MM.1S (cell line): ENCODE measurements around the gene ACTC1.

Source experiments
- DNase-seq: peaks from one replicate; pipeline ENCODE4 v3.0.0-alpha.2; 2015
- H2AFZ ChIP-seq: fragments of 300-600 bp; sonication (generic); 2 replicates; pipeline ENCODE4 v1.6.0; 2016; ENCODE audit warnings: antibody characterized with exemption, low read length
- H3F3A ChIP-seq: fragments of 300-600 bp; sonication (generic); 2 replicates; pipeline ENCODE4 v1.6.1; 2016; ENCODE audit warnings: mild to moderate bottlenecking, antibody characterized with exemption, low read length, moderate library complexity, mixed read lengths; ENCODE audit not compliant: insufficient read depth
- H3K27ac ChIP-seq: fragments of 300-600 bp; sonication (generic); 2 replicates; pipeline ENCODE4 v1.5.1; 2016; ENCODE audit warnings: mild to moderate bottlenecking, low read length
- H3K27me3 ChIP-seq: fragments of 300-600 bp; sonication (generic); replicated peaks from 2 replicates; pipeline ENCODE4 v1.6.0; 2016; ENCODE audit warnings: low read length; ENCODE audit not compliant: insufficient read depth
- H3K36me3 ChIP-seq: fragments of 300-600 bp; sonication (generic); replicated peaks from 2 replicates; pipeline ENCODE4 v1.6.1; 2016; ENCODE audit warnings: mild to moderate bottlenecking, low read length, mixed read lengths; ENCODE audit not compliant: insufficient read depth
- H3K4me1 ChIP-seq: fragments of 300-600 bp; sonication (generic); 2 replicates; pipeline ENCODE4 v1.6.1; 2016; ENCODE audit warnings: low read length, mixed read lengths
- H3K4me2 ChIP-seq: fragments of 300-600 bp; sonication (generic); 2 replicates; pipeline ENCODE4 v1.6.0; 2016; ENCODE audit warnings: low read depth, low read length
- H3K4me3 ChIP-seq: fragments of 300-600 bp; sonication (generic); 2 replicates; pipeline ENCODE4 v1.5.1; 2016; ENCODE audit warnings: low read length, mixed read lengths
- H3K79me2 ChIP-seq: fragments of 300-600 bp; sonication (generic); 2 replicates; pipeline ENCODE4 v1.6.1; 2016; ENCODE audit warnings: mixed run types, low read length, mixed read lengths
- H3K9ac ChIP-seq: fragments of 300-600 bp; sonication (generic); 2 replicates; pipeline ENCODE4 v1.6.1; 2016; ENCODE audit warnings: low read length, mixed read lengths
- H3K9me2 ChIP-seq: fragments of 300-600 bp; sonication (generic); replicated peaks from 2 replicates; pipeline ENCODE4 v1.6.1; 2016; ENCODE audit warnings: mild to moderate bottlenecking, low read length, mixed read lengths; ENCODE audit not compliant: insufficient read depth
- H3K9me3 ChIP-seq: fragments of 300-600 bp; sonication (generic); replicated peaks from 2 replicates; pipeline ENCODE4 v1.6.1; 2016; ENCODE audit warnings: mild to moderate bottlenecking, low read length, mixed read lengths; ENCODE audit not compliant: insufficient read depth
- H4K20me1 ChIP-seq: fragments of 300-600 bp; sonication (generic); 2 replicates; pipeline ENCODE4 v1.6.1; 2016; ENCODE audit warnings: mild to moderate bottlenecking, low read length, moderate library complexity, mixed read lengths; ENCODE audit not compliant: insufficient read depth
- CTCF ChIP-seq: fragments of 300-600 bp; sonication (generic); IDR thresholded peaks from 2 replicates; pipeline ENCODE4 v1.5.1; 2016; ENCODE audit warnings: antibody characterized with exemption, low read length, mixed read lengths
- EZH2 ChIP-seq: fragments of 300-600 bp; sonication (generic); optimal IDR thresholded peaks from 2 replicates; pipeline ENCODE3; 2017; ENCODE audit warnings: low read depth, mild to moderate bottlenecking, antibody characterized with exemption, low read length, mixed read lengths
- EZH2phosphoT487 ChIP-seq: fragments of 300-600 bp; sonication (generic); IDR thresholded peaks from 2 replicates; pipeline ENCODE4 v1.6.1; 2018; ENCODE audit warnings: antibody characterized with exemption, low read length

Gene ACTC1

GRCh38 chr15:34794590-34795206 lies 651 bp downstream of the ACTC1 start:
- no peak overlapping the region for H3K4me3 ChIP-seq
- H3K4me1 ChIP-seq: no peaks in the 10 kb centered on the region
- H3K9me3 ChIP-seq: no peaks in the 10 kb centered on the region
- H3K9ac ChIP-seq: no peak overlapping the region
- no peak for DNase-seq
- H3K4me2 ChIP-seq: no peak overlapping the region
- H4K20me1 ChIP-seq: no peaks in the 10 kb centered on the region
- H3K27ac ChIP-seq: no peak overlapping the region
- H3F3A ChIP-seq: no peaks in the 10 kb centered on the region
- no peaks in the 10 kb centered on the region for H3K27me3 ChIP-seq
- H2AFZ ChIP-seq: no peak overlapping the region
- no peak for TF ChIP-seq CTCF
- H3K9me2 ChIP-seq: no peaks in the 10 kb centered on the region
- no peaks in the 10 kb centered on the region for H3K79me2 ChIP-seq
- no peaks in the 10 kb centered on the region for H3K36me3 ChIP-seq

GRCh38 chr15:34793901-34794300 lies 1.4 kb downstream of the ACTC1 start:
- Histone ChIP-seq H2AFZ (no peak overlapping the region), H3K9ac (no peak overlapping the region), H3K4me1 (no peaks in the 10 kb centered on the region), H4K20me1 (no peaks in the 10 kb centered on the region), H3K36me3 (no peaks in the 10 kb centered on the region), H3K27me3 (no peaks in the 10 kb centered on the region), H3K4me2 (no peak overlapping the region), H3K9me3 (no peaks in the 10 kb centered on the region), H3K27ac (no peak overlapping the region), H3F3A (no peaks in the 10 kb centered on the region), H3K4me3 (no peak overlapping the region), H3K79me2 (no peaks in the 10 kb centered on the region), H3K9me2 (no peaks in the 10 kb centered on the region)
- DNase-seq: no peak
- TF ChIP-seq EZH2 (no peak), EZH2phosphoT487 (no peak), CTCF (no peak)

GRCh38 chr15:34793071-34793470 lies 2.3 kb downstream of the ACTC1 start:
- Histone ChIP-seq H3K27me3 (no peaks in the 10 kb centered on the region), H3K9ac (no peak overlapping the region), H3K4me3 (no peak overlapping the region), H3F3A (no peaks in the 10 kb centered on the region), H3K36me3 (no peaks in the 10 kb centered on the region), H3K4me1 (no peaks in the 10 kb centered on the region), H3K9me3 (no peaks in the 10 kb centered on the region), H3K4me2 (no peak overlapping the region), H4K20me1 (no peaks in the 10 kb centered on the region), H3K27ac (no peak overlapping the region), H2AFZ (no peak overlapping the region), H3K9me2 (no peaks in the 10 kb centered on the region), H3K79me2 (no peaks in the 10 kb centered on the region)
- DNase-seq: no peak
- no peak for TF ChIP-seq EZH2phosphoT487
- no peak for TF ChIP-seq EZH2
- no peak for TF ChIP-seq CTCF
